Nephron progenitor cell (in vitro differentiated cells): ENCODE measurements around the gene STK38.

ENCODE experiments used
- DNase-seq: peaks from one replicate; pipeline ENCODE4 v3.0.0; 2021
- H3K27ac Mint-ChIP-seq: 2 replicates; pipeline ENCODE4 v1.8.0; 2021; ENCODE audit warnings: mild to moderate bottlenecking, moderate library complexity, mixed read lengths
- H3K27me3 Mint-ChIP-seq: 2 replicates; pipeline ENCODE4 v1.8.0; 2021; ENCODE audit warnings: mild to moderate bottlenecking, low read depth, mixed read lengths; ENCODE audit not compliant: poor library complexity
- H3K36me3 Mint-ChIP-seq: 2 replicates; pipeline ENCODE4 v1.8.0; 2021; ENCODE audit warnings: low read depth, mixed read lengths
- H3K4me1 Mint-ChIP-seq: 2 replicates; pipeline ENCODE4 v1.8.0; 2021; ENCODE audit warnings: mixed read lengths
- H3K4me3 Mint-ChIP-seq: 2 replicates; pipeline ENCODE4 v1.8.0; 2021; ENCODE audit warnings: mild to moderate bottlenecking, moderate library complexity, mixed read lengths
- H3K9me3 Mint-ChIP-seq: 2 replicates; pipeline ENCODE4 v1.8.0; 2021; ENCODE audit warnings: mild to moderate bottlenecking, moderate library complexity, mixed read lengths
- TF ChIP-seq, protein P1 (sequence below): fragments of 200-600 bp; sonication (generic); IDR thresholded peaks from 2 replicates; pipeline ENCODE4 v1.5.0; 2021; ENCODE audit warnings: antibody characterized with exemption

The STK38 gene

GRCh38 chr6:36547646-36548400, 544 bp upstream of the STK38 start:
- Mint-ChIP-seq H3K4me3 (peak overlapping the region; percentile 97), H3K4me1 (peaks cover 36% of the 10 kb centered on the region), H3K36me3 (peaks cover 7% of the 10 kb centered on the region), H3K27me3 (peaks cover 13% of the 10 kb centered on the region), H3K27ac (no peak overlapping the region), H3K9me3 (no peaks in the 10 kb centered on the region)
- no peak for DNase-seq
- TF ChIP-seq, protein P1, sequence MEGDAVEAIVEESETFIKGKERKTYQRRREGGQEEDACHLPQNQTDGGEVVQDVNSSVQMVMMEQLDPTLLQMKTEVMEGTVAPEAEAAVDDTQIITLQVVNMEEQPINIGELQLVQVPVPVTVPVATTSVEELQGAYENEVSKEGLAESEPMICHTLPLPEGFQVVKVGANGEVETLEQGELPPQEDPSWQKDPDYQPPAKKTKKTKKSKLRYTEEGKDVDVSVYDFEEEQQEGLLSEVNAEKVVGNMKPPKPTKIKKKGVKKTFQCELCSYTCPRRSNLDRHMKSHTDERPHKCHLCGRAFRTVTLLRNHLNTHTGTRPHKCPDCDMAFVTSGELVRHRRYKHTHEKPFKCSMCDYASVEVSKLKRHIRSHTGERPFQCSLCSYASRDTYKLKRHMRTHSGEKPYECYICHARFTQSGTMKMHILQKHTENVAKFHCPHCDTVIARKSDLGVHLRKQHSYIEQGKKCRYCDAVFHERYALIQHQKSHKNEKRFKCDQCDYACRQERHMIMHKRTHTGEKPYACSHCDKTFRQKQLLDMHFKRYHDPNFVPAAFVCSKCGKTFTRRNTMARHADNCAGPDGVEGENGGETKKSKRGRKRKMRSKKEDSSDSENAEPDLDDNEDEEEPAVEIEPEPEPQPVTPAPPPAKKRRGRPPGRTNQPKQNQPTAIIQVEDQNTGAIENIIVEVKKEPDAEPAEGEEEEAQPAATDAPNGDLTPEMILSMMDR = no peak

GRCh38 chr6:36546308-36546919, 865 bp downstream of the STK38 start:
- TF ChIP-seq, protein P1 = no peak
- peaks cover 4% of the 10 kb centered on the region for H3K27me3 Mint-ChIP-seq
- peak overlapping the region; percentile 86 for H3K27ac Mint-ChIP-seq
- peaks cover 36% of the 10 kb centered on the region for H3K4me1 Mint-ChIP-seq
- peak overlapping the region; percentile 97 for H3K4me3 Mint-ChIP-seq
- no peak for DNase-seq
- H3K9me3 Mint-ChIP-seq = no peaks in the 10 kb centered on the region
- peaks cover 17% of the 10 kb centered on the region for H3K36me3 Mint-ChIP-seq

DNA sequence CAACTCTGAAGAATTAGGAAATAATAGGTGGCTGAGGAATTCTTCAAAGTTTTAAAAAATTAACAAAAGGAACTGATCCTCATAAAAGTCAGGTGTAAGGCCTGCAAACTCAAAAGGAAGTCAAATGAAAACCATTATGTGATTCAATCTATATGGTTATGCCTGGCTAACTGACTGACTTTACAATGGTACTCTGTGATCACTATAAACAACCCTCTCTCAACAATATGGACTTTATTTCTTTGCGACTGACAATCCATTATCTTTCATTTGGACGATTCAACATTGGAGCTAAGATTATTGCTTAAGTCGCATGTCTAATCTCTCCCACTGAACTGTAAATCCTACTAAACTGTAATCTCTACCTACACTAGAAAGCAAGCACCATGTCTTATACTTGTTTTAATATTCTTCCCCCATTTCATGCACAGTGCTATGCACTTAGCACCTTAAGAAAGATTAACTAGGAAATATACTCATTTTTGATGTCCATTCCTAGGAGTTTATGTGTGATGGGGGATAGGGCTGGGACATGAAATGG, 1.4 kb downstream of the STK38 start:
- H3K27ac Mint-ChIP-seq = peak overlapping the region; percentile 86
- H3K4me1 Mint-ChIP-seq = peaks cover 35% of the 10 kb centered on the region
- peaks cover 3% of the 10 kb centered on the region for H3K27me3 Mint-ChIP-seq
- TF ChIP-seq, protein P1 = no peak
- H3K36me3 Mint-ChIP-seq = peaks cover 23% of the 10 kb centered on the region
- H3K9me3 Mint-ChIP-seq = no peaks in the 10 kb centered on the region
- no peak for DNase-seq
- H3K4me3 Mint-ChIP-seq = peak overlapping the region; percentile 97

GRCh38 chr6:36544228-36544627, 3.1 kb downstream of the STK38 start:
- no peak overlapping the region for H3K27ac Mint-ChIP-seq
- H3K4me3 Mint-ChIP-seq = peak overlapping the region; percentile 28
- H3K27me3 Mint-ChIP-seq = peaks cover 3% of the 10 kb centered on the region
- no peaks in the 10 kb centered on the region for H3K9me3 Mint-ChIP-seq
- DNase-seq = no peak
- H3K4me1 Mint-ChIP-seq = peaks cover 30% of the 10 kb centered on the region
- TF ChIP-seq, protein P1 = no peak
- peaks cover 37% of the 10 kb centered on the region for H3K36me3 Mint-ChIP-seq

DNA sequence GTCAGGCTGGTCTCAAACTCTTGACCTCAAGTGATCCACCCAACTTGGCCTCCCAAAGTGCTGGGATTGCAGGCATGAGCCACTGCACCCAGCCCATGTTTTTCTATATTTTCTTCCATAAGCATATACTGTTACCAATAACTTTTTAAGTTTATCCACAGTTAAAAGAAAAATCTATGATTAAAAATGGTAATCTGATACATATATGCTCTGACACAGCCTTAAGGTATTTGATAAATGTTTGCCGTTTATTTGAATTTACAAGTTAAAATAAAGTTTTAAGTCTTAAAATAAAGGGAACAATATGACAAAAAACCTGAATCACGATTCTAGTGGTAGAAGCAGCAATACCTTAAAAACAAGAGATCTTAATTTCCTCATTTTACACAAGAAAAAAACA, 5.2 kb downstream of the STK38 start:
- Mint-ChIP-seq H3K27me3 (peaks cover 3% of the 10 kb centered on the region), H3K4me3 (no peak overlapping the region), H3K9me3 (no peaks in the 10 kb centered on the region), H3K27ac (no peak overlapping the region), H3K4me1 (peaks cover 19% of the 10 kb centered on the region), H3K36me3 (peaks cover 59% of the 10 kb centered on the region)
- no peak for DNase-seq
- TF ChIP-seq, protein P1 = no peak
